Astrocyte (in vitro differentiated cells and primary cell): ENCODE data around the gene DHRS7B. TPM values are rescaled to one million over a fixed set of nuclear protein-coding genes. Genes with fewer than 3 reads are reported as not detected.

Experiments
- DNase-seq: peaks from one replicate; pipeline ENCODE4 v3.0.0-alpha.2; 2010; ENCODE audit warnings: low read depth
- FAIRE-seq: peaks from 2 replicates; lab custom pipeline; 2011; peaks lifted over from hg19 to GRCh38; lab: Jason Lieb, UNC
- H2AFZ ChIP-seq: 2 replicates; pipeline ENCODE4 v1.6.0; 2012; ENCODE audit warnings: low read depth, low read length, inconsistent platforms
- H3K27ac ChIP-seq: 2 replicates; pipeline ENCODE4 v1.5.1; 2011; ENCODE audit warnings: low read depth, low read length, inconsistent platforms
- H3K27me3 ChIP-seq: 2 replicates; pipeline ENCODE4 v1.6.0; 2011; ENCODE audit warnings: low read length, inconsistent platforms; ENCODE audit not compliant: insufficient read depth
- H3K36me3 ChIP-seq: 2 replicates; pipeline ENCODE4 v1.5.1; 2011; ENCODE audit warnings: low read length, inconsistent platforms; ENCODE audit not compliant: insufficient read depth
- H3K4me1 ChIP-seq: 2 replicates; pipeline ENCODE4 v1.5.1; 2011; ENCODE audit warnings: low read length, inconsistent platforms; ENCODE audit not compliant: insufficient read depth
- H3K4me2 ChIP-seq: 2 replicates; pipeline ENCODE4 v1.6.0; 2012; ENCODE audit warnings: low read length, inconsistent platforms
- H3K4me3 ChIP-seq: 2 replicates; pipeline ENCODE4 v1.5.1; 2011; ENCODE audit warnings: low read depth, mild to moderate bottlenecking, low read length, inconsistent platforms; ENCODE audit not compliant: insufficient read depth
- H3K79me2 ChIP-seq: 2 replicates; pipeline ENCODE4 v1.6.0; 2012; ENCODE audit warnings: mild to moderate bottlenecking, low read length, inconsistent platforms; ENCODE audit not compliant: insufficient read depth
- H3K9ac ChIP-seq: 2 replicates; pipeline ENCODE4 v1.6.0; 2012; ENCODE audit warnings: mild to moderate bottlenecking, low read length, inconsistent platforms
- H3K9me3 ChIP-seq: 2 replicates; pipeline ENCODE4 v1.5.1; 2012; ENCODE audit warnings: low read depth, mild to moderate bottlenecking, low read length, inconsistent platforms; ENCODE audit not compliant: insufficient read depth
- H4K20me1 ChIP-seq: 2 replicates; pipeline ENCODE4 v1.6.0; 2012; ENCODE audit warnings: low read length, inconsistent platforms; ENCODE audit not compliant: insufficient read depth
- H3K27ac Mint-ChIP-seq: one replicate; pipeline ENCODE4 v1.8.0; 2021; ENCODE audit warnings: mild to moderate bottlenecking, mixed read lengths; ENCODE audit not compliant: unreplicated experiment
- H3K27me3 Mint-ChIP-seq: one replicate; pipeline ENCODE4 v1.8.0; 2021; ENCODE audit warnings: low read depth, mixed read lengths; ENCODE audit not compliant: unreplicated experiment
- H3K36me3 Mint-ChIP-seq: one replicate; pipeline ENCODE4 v1.8.0; 2021; ENCODE audit warnings: low read depth, mixed read lengths; ENCODE audit not compliant: unreplicated experiment
- H3K4me1 Mint-ChIP-seq: one replicate; pipeline ENCODE4 v1.8.0; 2021; ENCODE audit warnings: low read depth, mixed read lengths; ENCODE audit not compliant: unreplicated experiment
- H3K4me3 Mint-ChIP-seq: one replicate; pipeline ENCODE4 v1.8.0; 2021; ENCODE audit warnings: mild to moderate bottlenecking, moderate library complexity, mixed read lengths; ENCODE audit not compliant: unreplicated experiment
- H3K9me3 Mint-ChIP-seq: one replicate; pipeline ENCODE4 v1.8.0; 2021; ENCODE audit warnings: mild to moderate bottlenecking, mixed read lengths; ENCODE audit not compliant: unreplicated experiment
- CTCF ChIP-seq: IDR thresholded peaks from 2 replicates; pipeline ENCODE4 v1.5.1; 2011; ENCODE audit warnings: low read depth, mild to moderate bottlenecking, inconsistent platforms, low read length, moderate library complexity; ENCODE audit not compliant: insufficient read depth
- EZH2 ChIP-seq: IDR thresholded peaks from 2 replicates; pipeline ENCODE4 v1.6.1; 2012; ENCODE audit warnings: mild to moderate bottlenecking, low read length, inconsistent platforms; ENCODE audit not compliant: insufficient read depth
- total RNA-seq: library from RNA; stranded (reverse); gene quantifications from 2 replicates; pipeline ENCODE4 v1.2.1, GENCODE V29; 2021

DHRS7B gene
- total RNA-seq, 1 donor from 2014 or later, result 15.5 TPM

- no peak for FAIRE-seq
- Histone ChIP-seq H3K9me3 (no peaks in the 10 kb centered on the region), H3K4me2 (no peak overlapping the region), H3K9ac (no peak overlapping the region), H3K27me3 (no peaks in the 10 kb centered on the region), H2AFZ (no peak overlapping the region), H3K27ac (no peak overlapping the region), H3K4me1 (no peaks in the 10 kb centered on the region), H4K20me1 (peaks cover 6% of the 10 kb centered on the region), H3K4me3 (no peak overlapping the region), H3K36me3 (no peaks in the 10 kb centered on the region), H3K79me2 (no peaks in the 10 kb centered on the region)
- Mint-ChIP-seq H3K9me3 (no peaks in the 10 kb centered on the region), H3K27me3 (peaks cover 6% of the 10 kb centered on the region), H3K36me3 (peaks cover 4% of the 10 kb centered on the region), H3K4me3 (no peak overlapping the region), H3K4me1 (peaks cover 5% of the 10 kb centered on the region), H3K27ac (no peak overlapping the region)
- peak; percentile 16 for DNase-seq
- TF ChIP-seq CTCF (peak; percentile 35), EZH2 (no peak)
Measured at GRCh38 chr17:21239680-21240368, 113.1 kb downstream of the DHRS7B start.

- Mint-ChIP-seq H3K9me3 (no peaks in the 10 kb centered on the region), H3K4me3 (no peak overlapping the region), H3K36me3 (peaks cover 6% of the 10 kb centered on the region), H3K27me3 (peaks cover 7% of the 10 kb centered on the region), H3K4me1 (peaks cover 5% of the 10 kb centered on the region), H3K27ac (no peak overlapping the region)
- H3K4me3 ChIP-seq, result no peak overlapping the region
- H3K36me3 ChIP-seq, result no peaks in the 10 kb centered on the region
- H3K9me3 ChIP-seq, result no peaks in the 10 kb centered on the region
- no peak overlapping the region for H3K27ac ChIP-seq
- H2AFZ ChIP-seq, result no peak overlapping the region
- H3K27me3 ChIP-seq, result no peaks in the 10 kb centered on the region
- no peak overlapping the region for H3K4me2 ChIP-seq
- no peak for DNase-seq
- FAIRE-seq, result no peak
- no peaks in the 10 kb centered on the region for H3K4me1 ChIP-seq
- H3K79me2 ChIP-seq, result no peaks in the 10 kb centered on the region
- no peak for TF ChIP-seq EZH2
- no peak for TF ChIP-seq CTCF
- peaks cover 11% of the 10 kb centered on the region for H4K20me1 ChIP-seq
- no peak overlapping the region for H3K9ac ChIP-seq
Measured at GRCh38 chr17:21240369-21241055, 113.7 kb downstream of the DHRS7B start.

Other genes starting within 250 kb of the DHRS7B start
- gene USP22, start 84.0 kb upstream of the DHRS7B start, total RNA-seq, result 243 and 266 TPM in 2 replicates
- 30.2 and 31.6 TPM in 2 replicates for gene TMEM11, start 87.2 kb downstream of the DHRS7B start, total RNA-seq
- gene NATD1, start 126.4 kb downstream of the DHRS7B start, total RNA-seq, result 7.1 and 7.9 TPM in 2 replicates
- gene MAP2K3, start 157.7 kb downstream of the DHRS7B start, total RNA-seq, result 35.5 and 44.3 TPM in 2 replicates
- gene KCNJ12, start 249.4 kb downstream of the DHRS7B start, total RNA-seq, result 1.2 and 1.3 TPM in 2 replicates